Right cardiac atrium (tissue), 5 donors: Measurements from ENCODE around the gene ERICH4. TPM values are rescaled to one million over a fixed set of nuclear protein-coding genes. Genes with fewer than 3 reads are reported as not detected.
A peak's percentile ranks its signal among the peaks of the same experiment; 100 is the strongest.

Experiments used
- ATAC-seq, 2 donors: fragments of 200-7000 bp; cut with Tn5 transposase; one replicate each; pipeline versions ENCODE4 v1.8.0 to v1.9.1; 2020; ENCODE audit warnings: moderate library complexity in 2 of 2, mild to moderate bottlenecking in 1 of 2
- DNase-seq, 3 donors: peaks; one replicate each; pipeline ENCODE4 v3.0.0-alpha.2; 2020
- H3K27ac ChIP-seq: one replicate; pipeline ENCODE4 v1.5.1; 2013; ENCODE audit warnings: mild to moderate bottlenecking, low read length, control low read depth, moderate library complexity
- H3K27me3 ChIP-seq: one replicate; pipeline ENCODE4 v1.6.1; 2013; ENCODE audit not compliant: control insufficient read depth, insufficient read depth
- H3K4me1 ChIP-seq: one replicate; pipeline ENCODE4 v1.6.1; 2013; ENCODE audit warnings: low read length; ENCODE audit not compliant: control insufficient read depth, insufficient read depth
- H3K4me3 ChIP-seq: one replicate; pipeline ENCODE4 v1.5.1; 2013; ENCODE audit warnings: low read length, control low read depth
- H3K9me3 ChIP-seq: one replicate; pipeline ENCODE4 v1.6.1; 2013; ENCODE audit warnings: low read length; ENCODE audit not compliant: control insufficient read depth
- WGBS: extraction: QIAGEN DNeasy Blood & Tissue Kit; methylation state at CpG from one replicate; pipeline ENCODE4 v1.1.7; 2013; 5-methylcytosine and 5-hydroxymethylcytosine counted together
- intact Hi-C, 4 donors: fragments of 100-400 bp; cut with DNase I; formaldehyde crosslinking; loops; one replicate each; pipeline versions ENCODE4 v1.11.0 to v1.14.0; 2022 to 2023
- long read RNA-seq, 4 donors: library from polyadenylated mRNA; unstranded; transcript quantifications; one replicate each; pipeline ENCODE4 v2.0.0, GENCODE V29; 2020 to 2021
- polyA plus RNA-seq: library from polyadenylated mRNA; stranded (reverse); fragments of 200-250 nt; gene quantifications from one replicate; pipeline ENCODE4 v1.2.3, GENCODE V29; 2013
- total RNA-seq, 4 donors: library from RNA; stranded (reverse); fragmentation: NEBNext Ultra II Directional; extraction: Animal tissue kit (Norgen Biotek cat#: 25700); gene quantifications; one replicate each; pipeline ENCODE4 v1.2.1, GENCODE V29; 2021
- donor health status: healthy with polysubstance abuse.
- donor health status: DM: no; HTN: yes; CAD: no.
- donor health status: DM: no; HTN: no; CAD: no.
- donor health status: DM: no; HTN: yes; CAD: no; lungs with severe emphysema.
- donor health status: DM: yes; HTN: yes; CAD: no.

The ERICH4 gene
- total RNA-seq (not detected), polyA plus RNA-seq (not detected)
- long read RNA-seq, donor 1, partial matches to known transcripts: 0 of 1 reads
- long read RNA-seq, donor 1, other reads (novel, unspliced or antisense): 1 of 1 reads
- long read RNA-seq, donor 2: 0 reads
- long read RNA-seq, donor 3: 0 reads
- long read RNA-seq, donor 4: 0 reads

DNA sequence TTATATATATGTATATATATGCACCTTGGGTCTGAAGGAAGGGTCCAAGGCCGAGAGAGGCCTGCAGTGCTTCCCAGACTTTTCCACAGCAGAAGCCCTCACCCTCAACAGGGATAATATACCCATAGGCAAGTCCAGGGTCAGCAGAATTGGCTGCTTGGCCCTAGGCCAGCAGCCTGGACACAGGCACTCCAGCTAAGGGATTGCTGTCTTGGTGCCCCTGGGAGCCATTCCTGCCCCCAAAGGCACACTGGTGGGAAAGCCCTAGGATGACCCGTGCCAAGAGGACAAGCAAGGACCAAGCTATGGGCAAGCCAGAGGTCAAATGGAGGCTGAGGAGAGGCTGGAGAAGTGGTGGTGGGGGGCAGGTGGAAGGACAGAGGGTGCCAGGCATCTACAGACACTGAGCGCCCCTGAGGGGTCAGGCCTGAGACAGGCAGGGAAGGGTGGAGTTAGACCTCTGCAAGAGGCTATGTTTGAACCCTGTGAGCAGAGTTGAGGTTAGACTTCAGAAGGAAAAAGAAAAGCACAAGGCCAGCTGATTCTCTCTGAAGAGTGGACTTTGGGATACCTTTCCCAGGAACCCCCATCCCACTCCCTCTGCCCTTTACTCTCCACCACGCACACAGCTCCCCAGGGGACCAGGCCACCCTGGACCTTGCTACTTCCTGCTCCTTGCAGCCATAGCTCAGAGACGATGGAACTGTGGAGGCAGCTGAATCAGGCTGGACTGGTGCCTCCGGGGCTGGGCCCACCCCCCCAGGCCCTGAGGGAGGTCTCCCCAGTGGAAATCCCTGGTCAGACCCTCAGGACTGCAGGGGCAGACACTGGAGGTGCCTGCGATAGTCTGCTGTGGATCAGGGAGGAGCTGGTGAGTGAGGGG lies at the start of gene ERICH4:
TSS of gene ERICH4 (plus strand) at position 684 of the 883 bp plus-strand sequence. CDS start at position 698, 14 bp downstream.
- Histone ChIP-seq H3K27me3 (no peaks in the 10 kb centered on the region), H3K9me3 (no peaks in the 10 kb centered on the region), H3K4me3 (no peak within 1 kb of the TSS), H3K27ac (no peak within 1 kb of the TSS), H3K4me1 (no peaks in the 10 kb centered on the region)
- WGBS: 60% methylated on average over 7 of the region's 7 CpGs
- intact Hi-C loops: no loop called here
- no peak for ATAC-seq
- no peak for DNase-seq

- Histone ChIP-seq H3K9me3 (no peaks in the 10 kb centered on the region), H3K4me3 (no peak overlapping the region), H3K4me1 (peaks cover 6% of the 10 kb centered on the region), H3K27ac (no peak overlapping the region), H3K27me3 (no peaks in the 10 kb centered on the region)
- ATAC-seq (no peak), DNase-seq (no peak)
- 73% methylated on average over 6 of the region's 6 CpGs for WGBS
- intact Hi-C loops: no loop called here
These were observed 47.6 kb upstream of the ERICH4 start for GRCh38 chr19:41395355-41395754.

DNA sequence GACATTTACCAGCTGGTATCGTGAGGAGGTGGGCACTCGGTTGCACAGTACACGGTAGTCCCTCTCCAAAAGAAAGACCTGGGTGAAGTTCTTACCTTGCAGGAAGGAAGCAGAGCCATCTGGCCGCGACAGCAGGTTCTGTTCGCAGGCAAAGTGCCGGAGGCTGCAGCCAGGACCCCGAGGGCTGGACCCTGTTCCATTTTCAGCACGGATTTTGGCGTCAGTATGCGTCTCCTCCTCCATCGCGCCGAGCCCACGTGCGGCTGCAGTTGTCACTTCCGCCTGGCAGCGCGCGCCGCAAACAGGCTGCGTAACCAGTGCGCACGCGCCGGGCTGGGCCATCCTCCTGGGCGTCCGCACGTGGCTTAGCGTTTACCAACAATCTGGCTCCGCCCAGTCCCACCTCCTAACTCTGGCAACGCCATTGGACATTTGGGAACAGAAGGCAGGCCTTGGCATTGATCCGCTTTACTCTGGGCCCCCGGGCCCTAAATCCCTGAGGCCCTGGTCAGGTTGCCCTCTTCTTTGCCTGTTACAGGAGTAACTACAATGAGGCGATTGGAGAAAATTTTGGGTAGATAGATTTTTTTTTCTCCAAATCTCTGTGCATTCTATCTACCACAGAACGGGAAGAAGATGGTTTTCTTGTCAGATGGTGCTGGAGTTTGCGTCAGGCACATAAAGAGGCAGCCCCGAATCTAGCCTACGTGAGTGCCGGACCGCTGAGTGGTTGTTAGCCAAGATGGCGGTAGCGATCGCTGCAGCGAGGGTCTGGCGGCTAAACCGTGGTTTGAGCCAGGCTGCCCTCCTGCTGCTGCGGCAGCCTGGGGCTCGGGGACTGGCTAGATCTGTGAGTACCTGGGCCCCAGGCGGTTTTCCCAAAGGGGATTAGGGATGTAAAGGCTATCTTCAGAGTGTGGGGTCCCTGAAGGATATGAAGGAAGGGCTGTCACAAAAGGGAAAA lies 45.6 kb upstream of the ERICH4 start, which contains the start of the genes BCKDHA and EXOSC5:
TSS of gene BCKDHA (plus strand) at position 733 of the 964 bp plus-strand sequence. CDS start at position 743, 10 bp downstream.
TSS of gene EXOSC5 (minus strand) at position 274 of the 964 bp plus-strand sequence. CDS start at position 243, 31 bp downstream.
- ATAC-seq (peak; percentile 97 to 98), DNase-seq (peak; percentile 99 to 100 (median 99))
- intact Hi-C loops: no loop called here
- Histone ChIP-seq H3K9me3 (no peaks in the 10 kb centered on the region), H3K27me3 (no peaks in the 10 kb centered on the region), H3K4me3 (peak within 1 kb of the TSS; percentile 98), H3K4me1 (peaks cover 6% of the 10 kb centered on the region), H3K27ac (peak within 1 kb of the TSS; percentile 89)
- under 1% methylated on average over 50 of the region's 50 CpGs for WGBS

DNA sequence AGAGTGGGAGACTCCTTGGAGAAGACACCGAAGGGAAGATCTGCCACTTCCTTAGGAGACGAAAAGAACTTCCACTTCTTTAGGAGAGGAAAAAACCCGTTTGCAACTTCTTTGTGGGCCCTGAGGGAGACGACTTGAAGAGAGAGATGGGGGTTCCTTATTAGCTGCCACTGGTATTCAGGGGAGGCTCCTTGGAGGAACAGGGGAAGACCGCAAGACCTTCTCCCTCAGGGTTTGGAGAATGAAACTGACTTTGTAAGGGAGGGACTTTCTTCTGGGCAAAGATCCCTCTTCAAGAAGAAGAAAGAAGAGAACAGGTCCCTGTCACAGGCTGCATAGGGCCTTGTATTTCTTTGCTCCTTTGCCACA lies 44.9 kb upstream of the ERICH4 start:
- ATAC-seq: no peak
- under 1% methylated on average over 5 of the region's 5 CpGs for WGBS

DNA sequence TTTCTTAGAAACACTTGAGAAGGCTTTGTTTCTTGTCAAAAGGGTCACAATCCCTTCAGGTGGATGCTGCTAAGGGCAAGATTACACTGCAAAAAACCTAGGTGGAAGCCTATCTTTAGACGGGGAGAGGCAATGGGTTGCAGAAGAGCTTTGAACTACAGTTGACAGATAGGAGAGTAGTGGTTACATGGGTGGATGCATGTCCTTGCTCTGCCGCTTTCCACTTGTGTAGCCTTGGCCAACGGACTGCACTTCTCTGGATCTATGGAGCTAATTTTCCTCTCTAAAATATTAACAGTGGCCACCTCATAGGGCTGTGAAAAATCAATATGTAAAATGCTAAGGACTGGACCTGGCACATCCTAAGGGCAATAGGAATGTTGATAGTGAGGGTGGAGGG lies 44.4 kb upstream of the ERICH4 start:
- H3K27ac ChIP-seq: no peak overlapping the region
- WGBS: 48% methylated on average over 3 of the region's 3 CpGs
- intact Hi-C loops: no loop called here

More for the DNA sequence above, 44.9 kb upstream of the ERICH4 start:
- Histone ChIP-seq H3K27ac (peak overlapping the region; percentile 89), H3K4me3 (peak overlapping the region; percentile 98), H3K27me3 (no peaks in the 10 kb centered on the region), H3K9me3 (no peaks in the 10 kb centered on the region), H3K4me1 (peaks cover 6% of the 10 kb centered on the region)
- no peak for DNase-seq
- intact Hi-C loops: no loop called here

GRCh38 chr19:41399091-41399490 lies 43.9 kb upstream of the ERICH4 start:
- H3K27ac ChIP-seq: no peak overlapping the region
- no peaks in the 10 kb centered on the region for H3K9me3 ChIP-seq
- H3K4me3 ChIP-seq: no peak overlapping the region
- WGBS: 89% methylated on average over 3 of the region's 3 CpGs
- DNase-seq (no peak), ATAC-seq (no peak)
- intact Hi-C loops: no loop called here
- peaks cover 6% of the 10 kb centered on the region for H3K4me1 ChIP-seq
- no peaks in the 10 kb centered on the region for H3K27me3 ChIP-seq

More for the DNA sequence above, 44.4 kb upstream of the ERICH4 start:
- ATAC-seq: no peak
- peak overlapping the region; percentile 98 for H3K4me3 ChIP-seq
- peaks cover 6% of the 10 kb centered on the region for H3K4me1 ChIP-seq
- no peaks in the 10 kb centered on the region for H3K9me3 ChIP-seq
- DNase-seq: no peak
- H3K27me3 ChIP-seq: no peaks in the 10 kb centered on the region

GRCh38 chr19:41399525-41399924 lies 43.4 kb upstream of the ERICH4 start:
- Histone ChIP-seq H3K27me3 (no peaks in the 10 kb centered on the region), H3K4me3 (no peak overlapping the region), H3K9me3 (no peaks in the 10 kb centered on the region), H3K27ac (no peak overlapping the region), H3K4me1 (peaks cover 6% of the 10 kb centered on the region)
- no peak for DNase-seq
- intact Hi-C loops: no loop called here
- ATAC-seq: no peak
- 92% methylated on average over 2 of the region's 2 CpGs for WGBS

DNA sequence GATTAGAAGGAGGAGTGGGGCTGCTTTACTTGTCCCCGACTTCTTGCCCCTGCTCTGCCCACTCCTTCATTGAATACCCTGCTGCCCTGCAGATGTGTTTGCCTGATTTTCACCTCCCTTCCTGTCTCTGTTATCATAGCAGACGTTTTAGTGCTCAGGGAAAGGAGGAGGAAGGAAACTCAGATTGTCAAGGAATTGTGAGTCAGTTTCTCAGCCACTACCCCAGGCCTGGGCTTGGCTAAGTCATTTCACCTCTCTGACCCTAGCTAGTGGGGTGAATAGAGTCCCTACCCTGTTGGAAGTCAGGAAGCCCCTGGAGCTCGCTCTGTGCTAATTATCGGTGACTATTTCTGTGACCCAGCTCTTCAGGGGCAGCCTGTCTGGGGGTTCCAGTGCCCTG lies 41.5 kb upstream of the ERICH4 start:
- Histone ChIP-seq H3K27ac (peak overlapping the region; percentile 28), H3K27me3 (no peaks in the 10 kb centered on the region), H3K4me3 (no peak overlapping the region), H3K9me3 (no peaks in the 10 kb centered on the region), H3K4me1 (peaks cover 6% of the 10 kb centered on the region)
- ATAC-seq (peak in 1 of 2 donors; percentile 54), DNase-seq (no peak)
- intact Hi-C loops: no loop called here
- WGBS: 52% methylated on average over 4 of the region's 4 CpGs

DNA sequence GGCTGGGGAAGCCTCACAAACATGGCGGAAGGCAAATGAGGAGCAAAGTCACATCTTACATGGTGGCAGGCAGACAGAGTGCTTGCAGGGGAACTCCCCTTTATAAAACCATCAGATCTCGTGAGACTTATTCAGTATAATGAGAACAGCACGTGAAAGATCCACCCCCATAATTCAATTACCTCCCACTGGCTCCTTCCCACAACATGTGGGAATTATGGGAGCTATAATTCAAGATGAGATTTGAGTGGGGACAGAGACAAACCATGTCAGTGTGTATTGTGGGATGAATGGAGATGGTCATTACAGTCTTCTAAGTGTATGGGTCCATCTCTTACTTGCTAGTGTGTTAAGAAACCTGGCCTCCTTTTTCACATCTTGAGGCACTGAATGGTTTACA lies 40.9 kb upstream of the ERICH4 start:
- DNase-seq (no peak), ATAC-seq (no peak)
- WGBS: 68% methylated on average over 3 of the region's 3 CpGs
- Histone ChIP-seq H3K4me1 (peaks cover 6% of the 10 kb centered on the region), H3K27me3 (no peaks in the 10 kb centered on the region), H3K4me3 (no peak overlapping the region), H3K9me3 (no peaks in the 10 kb centered on the region), H3K27ac (no peak overlapping the region)
- intact Hi-C loops: no loop called here

GRCh38 chr19:41403181-41403970 lies 39.6 kb upstream of the ERICH4 start:
- peak overlapping the region; percentile 22 for H3K27ac ChIP-seq
- no peak for ATAC-seq
- intact Hi-C loops: no loop called here
- H3K4me3 ChIP-seq: no peak overlapping the region
- H3K27me3 ChIP-seq: no peaks in the 10 kb centered on the region
- DNase-seq: no peak
- WGBS: 61% methylated on average over 12 of the region's 12 CpGs
- peaks cover 8% of the 10 kb centered on the region for H3K4me1 ChIP-seq
- no peaks in the 10 kb centered on the region for H3K9me3 ChIP-seq
